Endometrial microvascular endothelial cells (primary cell): Measurements from ENCODE around the gene ZNF610. TPM values are rescaled to one million over a fixed set of nuclear protein-coding genes. Genes with fewer than 3 reads are reported as not detected.

Experiments
- in situ Hi-C: cut with HindIII; loops from 2 replicates; pipeline ENCODE4 v1.10.0; 2017; ENCODE audit warnings: low sequenced_read_pairs, low pct_unique_long_range_greater_than_20kb; ENCODE audit errors: inconsistent ontology term
- total RNA-seq: library from RNA; depleted of rRNA; stranded (reverse); fragments of >200 nt; gene quantifications from one replicate; pipeline ENCODE4 v1.2.3, GENCODE V29; 2015; ENCODE audit errors: inconsistent ontology term

The ZNF610 gene
- total RNA-seq, 1 donor from 2014 or later, result 0.93 TPM

DNA sequence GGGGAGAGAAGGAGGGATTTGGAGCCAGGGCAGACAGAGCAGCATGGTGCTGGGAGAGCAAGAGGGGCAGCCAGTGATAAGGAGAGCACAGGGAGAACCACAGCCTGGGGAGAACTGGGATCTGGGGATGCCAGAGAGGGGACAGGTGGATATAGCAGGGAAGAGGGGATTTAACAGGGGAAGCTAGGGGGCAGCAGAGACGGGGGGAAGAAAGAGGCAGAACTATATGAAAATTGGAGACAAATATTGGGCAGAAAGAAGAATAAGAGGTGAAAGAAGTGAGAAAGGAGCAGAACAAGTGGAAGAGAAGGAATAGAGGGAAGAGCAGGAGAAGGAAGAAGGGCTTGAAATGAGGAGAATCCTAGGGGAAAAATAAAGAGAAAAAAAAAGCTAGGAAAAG is 55.1 kb downstream of the ZNF610 start:
- in situ Hi-C loops, result no loop called here

DNA sequence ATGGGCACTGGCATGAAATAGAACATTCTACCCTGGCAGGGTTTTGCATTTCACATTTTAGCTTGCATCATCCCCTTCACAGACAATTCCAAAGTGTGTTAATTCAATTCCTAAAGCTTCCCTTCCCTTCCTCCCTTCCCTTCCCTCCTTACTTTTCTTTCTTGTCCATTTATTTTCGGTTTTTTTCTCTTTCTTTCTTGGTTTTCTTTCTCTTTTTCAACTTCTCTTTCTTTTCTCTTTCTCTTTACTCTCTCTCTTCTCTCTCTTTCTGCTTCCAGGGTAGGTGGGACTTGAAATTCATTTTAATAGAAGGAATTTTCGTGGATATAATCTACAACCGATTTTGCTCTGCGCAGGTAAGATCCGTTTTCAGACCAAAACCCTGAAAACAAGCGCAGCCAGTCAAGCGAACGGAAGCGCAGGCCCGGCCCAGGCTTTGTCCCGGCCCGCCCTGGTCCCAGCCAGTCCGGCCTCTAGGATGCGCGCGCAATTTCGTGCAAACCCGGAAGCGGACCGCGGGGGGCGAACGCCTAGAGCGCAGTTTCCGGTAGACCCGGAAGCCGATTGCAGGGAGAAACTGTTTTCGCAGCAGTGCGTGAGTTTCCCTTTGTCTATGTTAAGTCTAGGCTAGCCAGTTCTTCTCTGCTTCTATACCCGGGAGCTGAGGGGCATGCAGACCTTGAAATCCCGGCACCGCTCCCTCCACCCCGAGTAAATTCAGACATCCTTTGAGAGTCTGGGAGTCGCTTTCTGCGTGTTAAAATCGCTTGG is 61.5 kb downstream of the ZNF610 start, which contains the start of gene ZNF528:
Gene ZNF528 (plus strand): TSS at position 540 of the 771 bp plus-strand sequence. CDS start 4,165 bp downstream, outside the sequence.
- in situ Hi-C loops, result no loop called here

DNA sequence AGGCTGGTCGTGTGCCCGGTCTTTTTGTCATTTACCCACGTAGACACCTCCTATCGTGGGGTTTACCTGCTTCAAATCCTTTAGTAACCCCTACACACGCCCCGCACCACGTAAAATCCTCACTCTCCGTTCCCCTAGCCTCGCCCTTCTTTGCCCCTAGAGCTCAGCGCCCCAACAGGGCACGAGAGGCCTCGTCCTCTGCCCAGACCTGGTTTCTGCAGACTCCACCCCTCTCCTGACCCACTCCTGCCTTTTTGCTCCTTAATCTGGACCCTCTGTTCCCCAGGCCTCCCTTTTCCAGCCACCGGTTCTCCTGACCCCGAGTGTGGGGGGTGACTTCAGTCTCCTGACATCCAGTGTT is 62.0 kb downstream of the ZNF610 start:
- in situ Hi-C loops, result no loop called here

DNA sequence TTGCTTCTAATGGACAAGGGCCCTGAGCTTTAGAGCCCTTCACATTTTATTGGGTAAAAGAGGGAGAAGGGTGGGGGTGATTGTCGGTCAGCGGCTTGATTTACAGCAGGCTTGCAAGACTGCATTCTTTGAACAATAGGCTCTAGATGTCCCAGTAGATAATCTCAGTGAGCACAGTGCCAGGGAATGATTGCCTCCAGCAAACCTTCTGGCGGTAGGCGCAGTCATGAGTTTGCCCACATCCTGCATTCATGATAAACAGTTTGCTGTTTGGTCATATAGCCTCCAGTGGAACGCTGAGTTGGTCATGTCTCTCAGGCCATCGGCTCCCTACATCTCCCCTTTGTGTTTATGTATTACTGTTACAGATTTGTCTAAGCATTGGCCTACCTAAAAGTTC is 74.2 kb downstream of the ZNF610 start:
- in situ Hi-C loops, result no loop called here

DNA sequence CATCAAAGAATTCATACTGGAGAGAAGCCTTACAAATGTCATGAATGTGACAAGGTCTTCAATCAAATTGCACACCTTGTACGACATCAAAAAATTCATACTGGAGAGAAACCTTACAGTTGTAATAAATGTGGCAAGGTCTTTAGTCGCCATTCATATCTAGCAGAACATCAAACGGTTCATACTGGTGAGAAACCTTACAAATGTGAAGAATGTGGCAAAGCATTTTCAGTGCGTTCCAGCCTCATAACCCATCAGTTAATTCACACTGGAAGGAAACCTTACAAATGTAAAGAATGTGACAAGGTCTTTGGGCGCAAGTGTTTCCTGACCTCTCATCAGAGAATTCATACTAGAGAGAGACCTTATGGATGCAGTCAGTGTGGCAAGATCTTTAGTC is 79.7 kb downstream of the ZNF610 start:
- in situ Hi-C loops, result no loop called here

Other genes starting within 250 kb of the ZNF610 start
- gene ZNF841, start 240.5 kb upstream of the ZNF610 start, total RNA-seq, result 5.9 TPM
- 4.2 TPM for gene ZNF616, start 196.3 kb upstream of the ZNF610 start, total RNA-seq
- gene ZNF836, start 164.6 kb upstream of the ZNF610 start, total RNA-seq, result 2.2 TPM
- gene PPP2R1A, start 146.2 kb upstream of the ZNF610 start, total RNA-seq, result 327 TPM
- 3.9 TPM for gene ZNF766, start 66.7 kb upstream of the ZNF610 start, total RNA-seq
- 3.4 TPM for gene ZNF480, start 39.1 kb upstream of the ZNF610 start, total RNA-seq
- 8.5 TPM for gene ZNF880, start 33.7 kb downstream of the ZNF610 start, total RNA-seq
- gene ZNF528, start 61.6 kb downstream of the ZNF610 start, total RNA-seq, result 11.1 TPM
- not detected for gene ZNF534, start 92.9 kb downstream of the ZNF610 start, total RNA-seq
- 4.5 TPM for gene ZNF578, start 117.3 kb downstream of the ZNF610 start, total RNA-seq
- gene ZNF808, start 191.4 kb downstream of the ZNF610 start, total RNA-seq, result 6.9 TPM
- gene ZNF701, start 234.0 kb downstream of the ZNF610 start, total RNA-seq, result 8.3 TPM